A673 (cell line): ENCODE measurements around the gene LARGE1.

Experiments
- CTCF ChIP-seq: fragments of 300-800, 200-600 bp; sonication (generic); conservative IDR thresholded peaks from 2 replicates; pipeline ENCODE4 v1.5.1; 2017; ENCODE audit warnings: low read depth, mild to moderate bottlenecking, antibody characterized with exemption, low read length, moderate library complexity, mixed read lengths
- EZH2 ChIP-seq: fragments of 200-600 bp; sonication (generic); IDR thresholded peaks from 2 replicates; pipeline ENCODE4 v1.6.1; 2017; ENCODE audit warnings: borderline replicate concordance, low read depth, mild to moderate bottlenecking, mixed read lengths, antibody characterized with exemption, low read length; ENCODE audit not compliant: poor library complexity, severe bottlenecking

GRCh38 chr22:33883561-33883960 is 36.7 kb downstream of the LARGE1 start:
- TF ChIP-seq CTCF, result no peak
- TF ChIP-seq EZH2, result no peak
